HG03378 (cell line): ENCODE results near the gene DHRSX.
"Not testable (repeated sequence)": the region's sequence is repeated elsewhere in the genome, so short reads cannot be mapped to it uniquely, and the experiment has no call there.

Experiments
- ATAC-seq: cut with Tn5 transposase; IDR thresholded peaks from one replicate; pipeline ENCODE4 v1.9.1; 2021; ENCODE audit warnings: mild to moderate bottlenecking, moderate library complexity; ENCODE audit not compliant: unreplicated experiment

The DHRSX gene

DNA sequence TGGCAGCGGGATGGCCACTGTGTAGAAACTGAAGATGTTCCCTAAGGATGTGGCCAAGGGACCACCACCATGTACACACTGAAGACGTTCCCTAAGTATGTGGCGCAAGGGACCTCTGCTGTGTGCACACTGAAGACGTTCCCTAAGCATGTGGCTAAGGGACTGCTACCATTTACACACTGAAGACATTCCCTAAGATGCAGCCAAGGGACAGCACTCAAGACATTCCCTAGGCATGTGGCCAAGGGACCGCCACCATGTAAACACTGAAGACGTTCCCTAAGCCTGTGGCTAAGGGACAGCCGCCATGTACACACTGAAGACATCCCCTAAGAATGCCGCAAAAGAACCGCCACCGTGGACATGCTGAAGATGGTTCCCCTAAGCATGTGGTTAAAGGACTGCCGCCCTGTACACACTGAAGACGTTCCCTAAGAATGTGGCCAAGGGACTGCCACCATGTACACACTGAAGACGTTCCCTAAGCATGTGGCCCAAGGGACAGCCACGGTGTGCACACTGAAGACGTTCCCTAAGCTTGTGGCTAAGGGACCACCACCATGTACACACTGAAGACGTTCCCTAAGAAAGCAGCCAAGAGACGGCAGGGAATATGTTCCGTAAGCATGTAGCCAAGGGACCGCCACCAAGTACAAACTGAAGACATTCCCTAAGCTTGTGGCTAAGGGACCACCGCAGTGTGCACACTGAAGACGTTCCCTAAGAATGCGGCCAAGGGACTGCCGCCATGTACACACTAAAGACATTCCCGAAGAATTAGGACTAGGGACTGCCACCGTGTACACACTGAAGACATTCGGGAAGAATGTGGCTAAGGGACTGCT, 43.3 kb downstream of the DHRSX start:
- ATAC-seq, result no peak

- not testable (repeated sequence) for ATAC-seq
These were observed 44.7 kb downstream of the DHRSX start for GRCh38 chrX:2456091-2456490.

DNA sequence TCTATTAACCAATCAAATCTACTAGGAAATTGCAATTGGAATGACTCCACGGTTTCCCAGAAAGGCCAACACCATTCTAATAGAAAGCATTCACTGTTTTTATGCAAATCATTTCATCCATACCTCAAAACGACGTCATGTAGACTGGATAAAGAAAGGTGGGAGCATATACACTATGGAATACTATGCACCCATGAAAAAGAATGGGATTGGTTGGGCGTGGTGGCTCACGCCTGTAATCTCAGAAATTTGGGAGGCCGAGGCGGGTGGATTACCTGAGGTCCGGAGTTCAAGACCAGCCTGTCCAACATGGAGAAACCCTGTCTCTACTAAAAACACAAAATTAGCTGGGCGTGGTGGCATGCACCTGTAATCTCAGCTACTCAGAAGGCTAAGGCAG, 46.2 kb downstream of the DHRSX start:
- ATAC-seq, result not testable (repeated sequence)

DNA sequence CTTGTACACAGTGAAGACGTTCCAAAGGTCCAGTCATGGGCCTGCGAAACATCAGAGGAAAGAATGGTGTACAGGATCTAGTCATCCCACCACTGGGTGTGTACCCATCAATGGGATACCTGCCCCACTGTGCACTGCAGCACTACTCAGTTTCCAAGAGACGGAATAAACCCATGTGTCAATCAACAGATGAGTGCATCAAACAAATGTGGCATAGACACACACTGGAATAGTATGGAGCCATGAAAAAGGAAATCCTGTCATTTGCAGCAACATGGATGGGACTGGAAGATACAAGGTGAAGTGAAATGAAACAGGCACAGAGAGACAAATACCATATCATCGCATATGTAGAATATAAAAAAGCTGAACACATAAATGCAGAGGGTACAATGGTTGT, 48.0 kb downstream of the DHRSX start:
- ATAC-seq, result no peak

DNA sequence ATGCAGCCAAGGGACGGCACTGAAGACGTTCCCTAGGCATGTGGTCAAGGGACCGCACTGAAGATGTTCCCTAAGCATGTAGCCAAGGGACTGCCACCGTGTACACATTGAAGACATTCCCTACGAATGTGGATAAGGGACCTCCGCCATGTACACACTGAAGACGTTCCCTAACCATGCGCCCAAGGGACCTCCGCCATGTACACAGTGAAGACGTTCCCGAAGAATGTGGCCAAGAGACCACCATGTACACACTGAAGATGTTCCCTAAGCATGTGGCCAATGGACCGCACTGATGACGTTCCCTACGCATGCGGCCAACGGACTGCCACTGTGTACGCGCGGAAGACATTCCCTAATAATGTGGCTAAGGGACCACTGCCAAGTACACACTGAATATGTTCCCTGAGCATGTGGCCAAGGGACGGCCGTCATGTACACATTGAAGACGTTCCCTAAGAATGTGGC, 48.4 kb downstream of the DHRSX start:
- ATAC-seq, result no peak

DNA sequence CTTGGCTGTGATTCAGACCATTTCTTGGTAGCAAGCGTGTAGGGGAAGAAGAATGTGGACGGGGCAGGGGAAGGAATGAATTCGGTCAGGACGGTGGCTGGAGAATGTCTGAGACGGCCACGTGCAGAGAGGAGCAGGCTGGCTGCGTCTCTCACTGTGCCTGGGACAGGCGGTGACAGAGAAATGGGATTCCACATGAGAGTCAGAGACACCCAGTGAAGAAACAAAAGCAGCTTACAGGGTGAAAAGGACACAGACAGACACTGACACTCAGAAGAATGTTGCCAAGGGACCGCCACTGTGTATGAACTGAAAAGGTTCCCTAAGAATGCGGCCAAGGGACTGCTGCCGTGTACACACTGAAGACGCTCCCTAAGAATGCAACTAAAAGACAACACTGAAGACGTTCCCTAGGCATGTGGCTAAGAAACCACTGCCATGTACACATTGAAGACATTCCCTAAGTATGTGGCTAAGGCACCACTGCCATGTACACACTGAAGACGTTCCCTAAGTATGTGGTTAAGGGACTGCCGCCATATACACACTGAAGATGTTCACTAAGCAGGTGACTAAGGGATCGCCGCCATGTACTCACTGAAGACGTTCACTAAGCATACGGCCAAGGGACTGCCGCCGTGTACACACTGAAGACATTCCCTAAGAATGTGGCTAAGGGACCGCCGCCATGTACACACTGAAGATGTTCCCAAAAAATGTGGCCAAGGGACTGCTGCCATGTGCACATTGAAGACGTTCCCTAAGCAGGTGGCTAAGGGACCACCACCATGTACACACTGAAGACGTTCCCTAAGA, 49.1 kb downstream of the DHRSX start:
- ATAC-seq, result no peak

DNA sequence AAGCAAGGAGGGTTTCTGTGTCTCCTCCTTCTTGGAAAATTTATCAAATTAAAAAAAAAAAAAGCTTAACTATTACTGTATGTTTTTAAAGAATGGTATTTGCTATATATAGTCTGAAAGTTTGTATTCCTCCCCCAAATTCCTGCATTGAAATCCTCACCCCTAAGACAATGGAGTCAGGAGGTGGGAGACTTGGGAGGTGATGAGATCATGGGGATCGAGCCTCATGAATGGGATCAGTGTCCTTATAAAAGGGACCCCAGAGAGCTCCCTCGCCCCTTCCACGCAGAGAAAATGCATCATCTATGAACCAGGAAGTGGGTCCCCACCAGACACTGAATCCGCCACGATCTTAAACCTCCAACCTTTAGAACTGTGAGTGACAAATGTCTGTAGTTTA, 50.1 kb downstream of the DHRSX start:
- no peak for ATAC-seq

- no peak for ATAC-seq
These were observed 51.5 kb downstream of the DHRSX start for GRCh38 chrX:2449135-2449886.

GRCh38 chrX:2447484-2447883, 53.3 kb downstream of the DHRSX start:
- ATAC-seq, result no peak

DNA sequence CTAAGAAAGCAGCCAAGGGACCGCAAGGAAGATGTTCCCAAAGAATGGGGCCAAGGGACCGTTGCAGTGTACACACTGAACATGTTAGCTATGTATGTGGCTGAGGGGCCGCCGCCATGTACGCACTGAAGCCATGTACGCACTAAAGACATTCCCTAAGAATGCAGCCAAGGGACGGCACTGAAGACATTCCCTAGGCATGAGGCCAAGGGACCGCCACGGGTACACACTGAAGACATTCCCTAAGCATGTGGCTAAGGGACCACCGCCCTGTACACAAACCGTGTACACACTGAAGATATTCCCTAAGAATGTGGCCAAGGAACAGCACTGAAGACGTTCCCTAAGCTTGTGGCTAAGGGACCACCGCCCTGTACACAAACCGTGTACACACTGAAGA, 54.0 kb downstream of the DHRSX start:
- ATAC-seq, result no peak

DNA sequence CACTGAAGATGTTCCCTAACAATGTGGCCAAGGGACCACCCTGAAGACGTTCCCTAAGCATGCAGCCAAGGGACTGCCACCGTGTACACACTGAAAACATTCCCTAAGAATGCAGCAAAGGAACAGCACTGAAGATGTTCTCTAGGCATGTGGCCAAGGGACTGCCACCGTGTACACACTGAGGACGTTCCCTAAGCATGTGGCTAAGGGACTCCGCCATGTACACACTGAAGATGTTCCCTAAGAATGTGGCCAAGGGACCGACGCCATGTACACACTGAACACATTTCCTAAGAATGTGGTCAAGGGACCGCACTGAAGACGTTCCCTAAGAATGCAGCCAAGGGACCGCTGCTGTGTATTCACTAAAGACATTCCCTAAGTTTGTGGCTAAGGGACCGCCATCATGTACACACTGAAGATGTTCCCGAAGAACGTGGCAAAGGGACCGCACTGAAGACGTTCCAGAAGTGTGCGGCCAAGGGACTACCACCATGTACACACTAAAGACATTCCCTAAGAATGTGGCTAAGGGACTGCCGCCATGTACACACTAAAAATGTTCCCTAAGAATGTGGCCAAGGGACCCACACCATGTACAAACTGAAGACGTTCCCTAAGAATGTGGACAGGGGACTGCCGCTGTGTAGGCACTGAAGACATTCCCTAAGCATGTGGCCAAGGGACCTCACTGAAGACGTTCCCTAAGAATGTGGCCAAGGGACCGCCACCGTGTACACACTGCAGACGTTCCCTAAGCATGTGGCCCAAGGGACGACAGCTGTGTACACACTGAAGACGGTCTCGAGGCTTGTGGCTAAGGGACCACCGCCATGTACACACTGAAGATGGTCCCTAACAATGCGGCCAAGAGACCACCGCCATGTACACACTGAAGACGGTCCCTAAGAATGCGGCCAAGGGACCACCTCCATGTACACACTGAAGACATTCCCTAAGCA, 54.8 kb downstream of the DHRSX start:
- no peak for ATAC-seq

GRCh38 chrX:2442694-2443093, 58.1 kb downstream of the DHRSX start:
- ATAC-seq, result no peak

DNA sequence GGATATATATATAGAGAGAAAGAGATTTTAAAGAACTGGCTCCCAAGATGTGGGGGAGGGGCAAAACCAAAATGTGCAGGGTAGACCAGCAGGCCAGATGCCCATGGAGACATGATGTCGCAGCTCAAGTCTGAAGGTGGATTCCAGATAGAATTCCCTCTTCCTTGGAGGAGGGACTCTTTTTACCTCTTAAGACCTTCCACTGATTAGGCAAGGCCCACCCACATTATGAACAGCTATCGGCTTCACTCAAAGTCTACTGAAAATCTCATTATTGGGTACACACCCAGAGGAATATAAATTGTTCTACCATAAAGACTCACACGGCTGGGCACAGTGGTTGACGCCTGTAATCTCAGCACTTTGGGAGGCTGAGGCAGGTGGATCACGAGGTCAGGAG, 59.3 kb downstream of the DHRSX start:
- ATAC-seq, result no peak

DNA sequence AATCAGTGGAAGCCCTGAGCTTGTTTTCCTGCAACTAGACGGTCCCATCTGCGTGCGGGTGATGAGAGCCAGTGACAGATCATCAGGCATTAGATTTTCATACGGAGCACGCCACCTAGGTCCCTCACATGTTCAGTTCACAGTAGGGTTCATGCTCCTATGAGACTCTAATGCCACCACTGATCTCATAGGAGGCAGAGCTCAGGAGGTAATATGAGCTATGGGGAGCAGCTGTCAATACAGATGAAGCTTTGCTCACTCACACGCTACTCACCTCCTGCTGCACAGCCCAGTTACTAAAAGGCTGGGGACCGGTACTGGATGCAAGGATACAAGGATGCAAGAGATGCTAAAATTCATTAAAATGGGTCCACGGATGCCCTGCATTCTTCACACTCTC, 61.2 kb downstream of the DHRSX start:
- no peak for ATAC-seq

GRCh38 chrX:2435465-2435864, 65.3 kb downstream of the DHRSX start:
- ATAC-seq, result no peak

- no peak for ATAC-seq
These were observed 66.3 kb downstream of the DHRSX start for GRCh38 chrX:2434270-2435163.

DNA sequence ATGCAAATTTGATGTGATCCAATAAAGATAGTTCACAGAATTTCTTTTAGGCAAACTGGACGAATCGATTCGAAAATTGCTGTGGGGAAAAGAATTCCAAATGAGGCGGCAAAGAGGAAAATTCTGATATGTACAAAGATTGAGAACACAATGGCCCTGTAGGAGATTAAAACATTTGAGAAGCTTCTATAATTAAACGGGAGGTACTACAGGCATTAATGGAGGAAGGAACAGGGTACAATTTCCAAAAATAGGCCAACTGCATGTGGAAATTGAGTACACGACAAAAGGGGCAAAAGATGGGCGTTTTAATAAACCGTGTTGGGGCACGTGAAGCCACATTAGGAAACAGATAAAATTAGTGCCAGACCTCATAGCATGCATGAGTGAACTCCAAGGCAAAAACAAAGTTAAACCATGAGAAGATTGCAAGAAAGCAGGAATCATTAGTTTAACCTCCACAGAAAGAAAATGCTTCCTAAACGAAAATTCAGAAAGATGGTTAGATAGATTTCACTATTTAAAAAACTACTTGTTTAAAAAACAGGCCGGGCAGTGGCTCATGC, 68.4 kb downstream of the DHRSX start:
- ATAC-seq, result no peak

- ATAC-seq, result no peak
These were observed 70.4 kb downstream of the DHRSX start for GRCh38 chrX:2430265-2430825.

GRCh38 chrX:2427737-2428136, 73.0 kb downstream of the DHRSX start:
- ATAC-seq, result no peak
